ENCODE measurements around the gene PCDHGA9.
A peak's percentile ranks its signal among the peaks of the same experiment; 100 is the strongest.
"Not testable (repeated sequence)": the region's sequence is repeated elsewhere in the genome, so short reads cannot be mapped to it uniquely, and the experiment has no call there.

Gene PCDHGA9

GRCh38 chr5:141407790-141408505 is 5.4 kb downstream of the PCDHGA9 start, which contains the start of gene PCDHGB6:
TSS of gene PCDHGB6 (plus strand) at chr5:141408021. CDS start at chr5:141408203, 182 bp downstream.
- DNase-seq (ENCODE audit: low read depth); in situ Hi-C loops (cut with HindIII; ENCODE audit: low sequenced_read_pairs): not testable (repeated sequence)
- TF ChIP-seq CTCF (IDR thresholded peaks at IDR 0.05; ENCODE audit: low read depth, low read length, missing control alignments): peak; percentile 42
- peak within 1 kb of the TSS; percentile 26 for H3K4me3 ChIP-seq (ENCODE audit: low read depth, low read length)

- no peak for DNase-seq (ENCODE audit: low read depth)
- no peak for TF ChIP-seq CTCF (IDR thresholded peaks at IDR 0.05; ENCODE audit: low read depth, low read length, missing control alignments)
Observed at GRCh38 chr5:141409598-141410306, 7.2 kb downstream of the PCDHGA9 start.

GRCh38 chr5:141411575-141411974 is 9.0 kb downstream of the PCDHGA9 start:
- in situ Hi-C loops (cut with HindIII; ENCODE audit: low sequenced_read_pairs): no loop called here
- no peak for DNase-seq (ENCODE audit: low read depth)
- no peak overlapping the region for H3K4me3 ChIP-seq (ENCODE audit: low read depth, low read length)
- TF ChIP-seq CTCF (IDR thresholded peaks at IDR 0.05; ENCODE audit: low read depth, low read length, missing control alignments): no peak

More at GRCh38 chr5:141409598-141410306, 7.2 kb downstream of the PCDHGA9 start:
- H3K4me3 ChIP-seq (ENCODE audit: low read depth, low read length): no peak overlapping the region
- in situ Hi-C loops (cut with HindIII; ENCODE audit: low sequenced_read_pairs): no loop called here

- peak; percentile 53 for DNase-seq (ENCODE audit: low read depth)
- peak; percentile 66 for TF ChIP-seq CTCF (IDR thresholded peaks at IDR 0.05; ENCODE audit: low read depth, low read length, missing control alignments)
- in situ Hi-C loops (cut with HindIII; ENCODE audit: low sequenced_read_pairs): no loop called here
- peak within 1 kb of the TSS; percentile 49 for H3K4me3 ChIP-seq (ENCODE audit: low read depth, low read length)
Observed at GRCh38 chr5:141412854-141413539, 10.4 kb downstream of the PCDHGA9 start, which contains the start of gene PCDHGA10. TSS of gene PCDHGA10 (plus strand) at chr5:141412987. CDS start at chr5:141413176, 189 bp downstream.

- no peak for TF ChIP-seq CTCF (IDR thresholded peaks at IDR 0.05; ENCODE audit: low read depth, low read length, missing control alignments)
- peak overlapping the region; percentile 49 for H3K4me3 ChIP-seq (ENCODE audit: low read depth, low read length)
- in situ Hi-C loops (cut with HindIII; ENCODE audit: low sequenced_read_pairs): no loop called here
- DNase-seq (ENCODE audit: low read depth): no peak
Observed at GRCh38 chr5:141413540-141414069, 11.0 kb downstream of the PCDHGA9 start.

- DNase-seq (ENCODE audit: low read depth); H3K4me3 ChIP-seq (ENCODE audit: low read depth, low read length); in situ Hi-C loops (cut with HindIII; ENCODE audit: low sequenced_read_pairs): not testable (repeated sequence)
Observed at GRCh38 chr5:141414548-141415274, 12.1 kb downstream of the PCDHGA9 start.

GRCh38 chr5:141415275-141415618 is 12.7 kb downstream of the PCDHGA9 start:
- DNase-seq (ENCODE audit: low read depth); in situ Hi-C loops (cut with HindIII; ENCODE audit: low sequenced_read_pairs); H3K4me3 ChIP-seq (ENCODE audit: low read depth, low read length): not testable (repeated sequence)

Measured in astrocyte of the cerebellum (primary cell).